ENCODE measurements around the gene IL1RAPL1.

GRCh38 chrX:28675173-28675572, 87.9 kb downstream of the IL1RAPL1 start:
- TF ChIP-seq CTCF (conservative IDR thresholded peaks at IDR 0.05; ENCODE audit: low read depth in 2 of 2): no peak
- TF ChIP-seq REST (IDR thresholded peaks at IDR 0.05; ENCODE audit: unreplicated experiment): no peak
- TF ChIP-seq POLR2AphosphoS5 (IDR thresholded peaks at IDR 0.05; ENCODE audit: low read depth): no peak
- TF ChIP-seq ZNF114 (CRISPR knock-in tag; IDR thresholded peaks at IDR 0.05): no peak
- no peak for TF ChIP-seq ETS1 (IDR thresholded peaks at IDR 0.05)
- no peak for TF ChIP-seq EZH2 (IDR thresholded peaks at IDR 0.05; ENCODE audit: low read depth, unreplicated experiment)
- TF ChIP-seq EZH2phosphoT487 (IDR thresholded peaks at IDR 0.05; ENCODE audit: unreplicated experiment): no peak
- TF ChIP-seq CREB1 (CRISPR knock-in tag; IDR thresholded peaks at IDR 0.05; ENCODE audit: low read depth): no peak
- no peak for TF ChIP-seq JUNB (IDR thresholded peaks at IDR 0.05; ENCODE audit: unreplicated experiment)
- no peak for TF ChIP-seq ZNF331 (CRISPR knock-in tag; IDR thresholded peaks at IDR 0.05; ENCODE audit: low read depth)
- no peak for TF ChIP-seq ZNF462 (CRISPR knock-in tag; IDR thresholded peaks at IDR 0.05)
- TF ChIP-seq STAT1 (IDR thresholded peaks at IDR 0.05; ENCODE audit: unreplicated experiment): no peak

Data from GM23338 (cell line).